RWPE2 (cell line): ENCODE results near the gene OR1S2.

ENCODE experiments used
- ATAC-seq: fragments of 200-7000 bp; cut with Tn5 transposase; 3 replicates; pipeline ENCODE4 v1.9.1; 2021; ENCODE audit warnings: low read depth
- DNase-seq: peaks from one replicate; pipeline ENCODE4 v3.0.0-alpha.2; 2020; ENCODE audit warnings: low spot score
- H3K27ac ChIP-seq: fragments of 450-650 bp; 2 replicates; pipeline ENCODE4 v1.5.1; 2017; ENCODE audit warnings: mild to moderate bottlenecking; ENCODE audit not compliant: poor library complexity, severe bottlenecking
- H3K27me3 ChIP-seq: fragments of 250-450 bp; sonication (Bioruptor Pico); 2 replicates; pipeline ENCODE4 v1.5.1; 2021; ENCODE audit warnings: mild to moderate bottlenecking, moderate library complexity; ENCODE audit not compliant: insufficient read depth, poor library complexity, severe bottlenecking
- H3K36me3 ChIP-seq: fragments of 250-450 bp; sonication (Bioruptor Pico); 2 replicates; pipeline ENCODE4 v1.5.1; 2020; ENCODE audit warnings: low read depth, mild to moderate bottlenecking, moderate library complexity
- H3K4me1 ChIP-seq: fragments of 250-450 bp; sonication (Bioruptor Pico); 2 replicates; pipeline ENCODE4 v1.5.1; 2021; ENCODE audit warnings: mild to moderate bottlenecking, moderate library complexity; ENCODE audit not compliant: insufficient read depth, poor library complexity, severe bottlenecking
- H3K4me3 ChIP-seq: fragments of 250-450 bp; sonication (Bioruptor Pico); 2 replicates; pipeline ENCODE4 v1.5.1; 2021; ENCODE audit warnings: mild to moderate bottlenecking, moderate library complexity; ENCODE audit not compliant: severe bottlenecking
- H3K9me3 ChIP-seq: fragments of 250-450 bp; sonication (Bioruptor Pico); 2 replicates; pipeline ENCODE4 v1.5.1; 2021; ENCODE audit warnings: mild to moderate bottlenecking, moderate library complexity; ENCODE audit not compliant: severe bottlenecking
- CTCF ChIP-seq: fragments of 450-650 bp; IDR thresholded peaks from one replicate; pipeline ENCODE4 v1.5.1; 2017; ENCODE audit warnings: mild to moderate bottlenecking, moderate library complexity; ENCODE audit not compliant: poor library complexity, severe bottlenecking

OR1S2 gene

GRCh38 chr11:58164990-58165389, 39.0 kb downstream of the OR1S2 start:
- ATAC-seq = no peak
- Histone ChIP-seq H3K36me3 (no peaks in the 10 kb centered on the region), H3K9me3 (no peaks in the 10 kb centered on the region), H3K27me3 (no peaks in the 10 kb centered on the region), H3K4me1 (no peaks in the 10 kb centered on the region), H3K4me3 (no peak overlapping the region), H3K27ac (no peak overlapping the region)
- no peak for TF ChIP-seq CTCF
- no peak for DNase-seq

GRCh38 chr11:58164389-58164788, 39.6 kb downstream of the OR1S2 start:
- no peak overlapping the region for H3K27ac ChIP-seq
- DNase-seq (no peak), ATAC-seq (no peak)
- no peaks in the 10 kb centered on the region for H3K4me1 ChIP-seq
- H3K27me3 ChIP-seq = no peaks in the 10 kb centered on the region
- H3K4me3 ChIP-seq = no peak overlapping the region
- H3K9me3 ChIP-seq = no peaks in the 10 kb centered on the region
- TF ChIP-seq CTCF = no peak
- no peaks in the 10 kb centered on the region for H3K36me3 ChIP-seq
